ENCODE measurements around the gene MAP2K3.
"Not testable (repeated sequence)": the region's sequence is repeated elsewhere in the genome, so short reads cannot be mapped to it uniquely, and the experiment has no call there.

Gene MAP2K3

GRCh38 chr17:21297597-21297996 lies 13.1 kb downstream of the MAP2K3 start:
- no peak for DNase-seq

DNA sequence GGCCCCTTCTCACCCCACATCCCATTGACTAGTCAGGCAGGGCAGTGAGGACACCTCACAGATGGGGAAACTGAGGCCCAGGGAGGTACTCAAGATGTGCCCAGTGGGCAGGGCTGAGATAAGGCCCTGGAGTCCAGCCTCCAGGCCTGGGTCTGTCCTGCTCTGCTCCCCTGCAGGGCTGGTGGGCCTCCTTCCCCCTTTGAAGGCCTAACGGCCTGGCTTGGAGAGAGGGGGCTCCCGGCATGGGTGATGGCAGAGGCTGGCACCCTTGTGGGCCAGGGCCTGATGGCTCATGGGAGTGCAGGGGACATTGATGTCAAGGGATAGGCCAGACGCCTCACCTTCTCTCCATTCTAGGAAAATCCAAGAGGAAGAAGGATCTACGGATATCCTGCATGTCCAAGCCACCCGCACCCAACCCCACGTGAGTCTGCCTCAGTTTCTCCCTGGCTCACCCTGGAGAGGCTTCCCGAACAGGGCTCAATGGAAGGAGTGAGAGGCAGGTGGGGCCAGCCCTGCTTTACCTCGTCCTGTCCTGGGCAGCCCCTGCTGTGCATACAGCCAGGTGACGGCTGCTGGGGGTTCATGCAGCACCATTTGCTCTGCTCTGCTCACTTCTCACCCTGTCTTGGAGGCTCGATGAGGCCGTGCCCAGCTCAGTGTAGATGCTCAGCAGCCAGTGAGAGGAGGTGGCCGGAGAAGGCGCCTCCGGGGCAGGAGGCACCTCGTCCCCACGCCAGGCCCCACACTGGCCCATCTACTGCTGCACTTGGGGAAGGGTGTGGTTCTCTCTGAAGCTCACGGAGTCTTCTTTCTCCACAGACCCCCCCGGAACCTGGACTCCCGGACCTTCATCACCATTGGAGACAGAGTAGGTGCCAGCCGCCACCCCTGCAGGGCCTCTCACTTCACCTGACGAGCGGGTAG lies 13.8 kb downstream of the MAP2K3 start:
- no peak for DNase-seq

DNA sequence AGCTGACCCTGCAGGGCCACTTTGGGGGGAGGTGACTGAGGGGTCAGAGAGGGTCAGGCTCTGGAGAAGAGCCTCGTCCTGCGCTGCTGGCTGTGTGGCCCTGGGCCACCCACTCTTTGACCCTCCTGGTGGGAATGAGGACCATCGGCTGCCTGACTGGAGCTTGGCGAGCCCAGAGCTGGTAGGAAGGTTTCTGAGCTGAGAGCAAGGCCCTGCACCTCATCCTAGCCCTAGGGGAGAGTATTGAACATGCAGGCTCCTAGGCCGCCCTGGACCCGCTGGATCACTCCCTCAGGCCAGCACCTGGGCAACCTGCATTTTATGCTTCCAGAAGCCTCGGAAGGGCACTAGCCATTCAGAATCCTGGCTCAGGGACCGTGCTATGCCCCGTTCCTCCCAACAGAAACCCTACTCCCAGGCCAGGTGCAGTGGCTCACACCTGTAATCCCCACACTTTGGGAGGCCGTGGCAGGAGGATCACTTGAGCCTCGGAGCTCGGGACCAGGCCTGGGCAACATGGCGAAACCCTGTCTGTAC lies 14.5 kb downstream of the MAP2K3 start:
- DNase-seq: no peak

DNA sequence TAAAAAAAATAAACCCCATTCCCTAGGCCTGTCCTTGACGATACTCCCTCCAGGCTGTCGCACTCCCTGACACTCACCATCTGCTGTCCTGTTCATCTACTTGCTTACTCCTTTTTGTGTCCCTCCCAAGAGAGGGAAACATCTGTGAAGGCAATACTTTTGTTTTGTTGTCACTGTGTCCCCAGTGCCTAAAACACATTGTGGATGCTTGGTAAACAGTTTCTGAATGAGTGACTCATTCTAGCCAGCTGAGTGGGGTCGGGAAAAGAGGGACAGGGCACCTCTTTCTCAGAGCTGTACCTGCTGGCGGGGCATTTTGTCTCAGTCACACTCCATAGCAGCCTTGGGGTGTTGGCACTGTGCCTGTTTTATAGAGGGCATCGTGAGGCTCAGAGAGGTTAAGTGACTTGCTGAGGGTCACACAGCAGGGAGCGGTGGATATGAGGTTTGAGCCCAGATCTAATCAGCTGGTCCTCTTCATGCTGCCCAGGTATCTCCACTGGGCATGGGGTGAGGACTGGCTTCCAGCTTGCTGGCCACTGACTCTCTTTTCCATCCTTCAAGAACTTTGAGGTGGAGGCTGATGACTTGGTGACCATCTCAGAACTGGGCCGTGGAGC lies 15.6 kb downstream of the MAP2K3 start:
- DNase-seq: no peak

- DNase-seq: no peak
Measured at GRCh38 chr17:21300601-21301571, 16.4 kb downstream of the MAP2K3 start.

DNA sequence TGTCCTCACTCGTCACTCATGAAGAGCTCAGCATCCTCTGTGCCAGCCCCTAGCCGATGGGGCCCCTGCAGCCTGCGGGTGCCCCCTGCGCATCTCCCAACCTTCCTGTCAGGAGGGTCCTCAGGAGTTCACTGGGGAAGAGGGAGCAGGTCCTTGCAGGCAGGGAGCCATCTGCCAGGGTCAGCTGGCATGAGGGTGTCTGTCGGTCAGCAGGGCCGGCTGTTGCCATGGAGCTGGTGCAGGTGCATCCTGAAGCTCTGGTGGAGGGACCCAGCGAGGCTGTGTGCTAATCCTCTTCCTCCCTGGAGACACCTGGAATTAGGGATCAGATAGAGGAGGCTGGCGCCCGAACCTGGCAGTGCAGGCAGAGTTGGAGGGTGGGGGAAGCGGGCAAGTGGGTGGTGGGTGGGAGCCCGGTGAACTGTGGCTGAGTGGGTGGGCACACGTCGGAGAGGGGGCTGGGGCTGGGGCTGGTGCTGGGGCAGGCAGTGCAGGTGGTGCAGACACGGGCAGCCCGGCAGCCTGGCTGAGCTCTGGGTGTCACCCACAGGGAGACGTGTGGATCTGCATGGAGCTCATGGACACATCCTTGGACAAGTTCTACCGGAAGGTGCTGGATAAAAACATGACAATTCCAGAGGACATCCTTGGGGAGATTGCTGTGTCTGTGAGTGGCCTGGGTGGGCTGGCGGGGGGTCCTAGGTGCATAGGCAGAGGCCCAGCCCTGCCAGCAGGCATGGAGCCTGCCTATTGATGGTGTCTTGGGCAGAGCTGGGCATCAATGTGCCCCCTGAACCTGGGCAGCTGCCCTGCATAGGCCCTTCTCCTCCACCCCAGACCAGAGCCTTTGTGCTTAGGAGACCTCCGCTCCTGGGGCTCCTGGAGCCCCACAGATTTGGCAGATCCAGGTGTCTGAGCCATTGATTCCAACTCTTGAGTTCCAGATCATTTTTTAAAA lies 17.4 kb downstream of the MAP2K3 start:
- no peak for DNase-seq

DNA sequence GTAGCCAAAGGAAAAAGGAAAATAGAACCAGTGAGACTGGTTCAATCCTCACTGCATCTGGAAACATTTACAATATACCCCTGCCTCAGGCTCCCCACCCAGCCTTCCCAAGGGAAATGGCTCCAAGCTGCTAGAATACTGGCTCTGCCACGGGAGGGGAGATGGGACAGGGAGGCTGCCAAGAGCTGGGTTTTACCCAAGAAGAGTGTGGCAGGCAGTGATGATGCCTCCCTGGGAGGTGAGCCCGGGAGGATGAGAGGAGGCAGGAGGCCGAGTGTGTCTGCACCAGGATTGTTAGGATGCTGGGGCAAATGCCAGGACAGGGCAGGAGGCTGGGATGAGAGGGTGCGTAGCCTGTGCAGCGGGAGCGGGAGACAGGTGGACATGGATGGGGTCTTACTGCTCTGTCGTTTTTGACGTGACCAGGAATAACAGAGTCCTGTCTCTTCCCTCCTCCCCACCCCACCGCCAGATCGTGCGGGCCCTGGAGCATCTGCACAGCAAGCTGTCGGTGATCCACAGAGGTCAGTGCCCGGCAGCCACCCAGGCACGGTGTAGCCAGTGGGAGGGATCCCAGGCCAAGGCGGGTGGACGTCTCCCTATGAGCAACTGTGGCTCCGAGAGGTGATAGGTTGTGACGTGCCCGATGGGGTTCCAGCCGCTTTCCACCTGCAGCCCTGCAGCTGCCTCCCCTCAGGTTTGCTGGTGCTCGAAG lies 18.4 kb downstream of the MAP2K3 start:
- no peak for DNase-seq

DNA sequence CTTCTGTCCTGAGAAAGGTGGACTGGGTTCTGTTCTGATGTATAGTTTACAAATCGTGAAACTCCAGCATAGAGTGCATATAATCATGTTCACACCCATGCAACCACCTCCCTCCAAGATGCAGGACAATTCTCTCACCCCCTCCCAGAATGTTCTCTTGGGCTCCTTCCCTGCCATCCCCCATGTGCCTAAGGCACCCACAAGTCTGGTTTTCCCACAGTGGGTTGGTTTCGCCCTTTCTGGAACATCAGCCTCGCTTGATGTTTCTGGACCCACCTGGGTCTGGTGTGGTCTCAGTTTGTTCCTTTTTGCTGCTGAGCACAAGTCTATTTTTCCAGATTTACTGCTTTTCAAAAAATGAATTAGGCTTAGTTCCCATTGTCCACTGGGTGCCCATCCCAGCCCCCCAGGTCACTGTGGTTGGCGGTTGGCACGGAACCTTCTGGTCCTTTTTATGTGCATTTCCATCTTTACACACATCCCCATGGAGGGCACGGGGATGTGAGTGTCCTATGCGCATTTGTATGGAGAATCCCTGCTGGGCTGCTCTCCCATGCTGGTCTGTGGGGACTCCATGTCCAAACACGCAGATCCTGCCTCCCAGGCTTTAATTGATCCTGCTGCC lies 19.0 kb downstream of the MAP2K3 start:
- DNase-seq: no peak

DNA sequence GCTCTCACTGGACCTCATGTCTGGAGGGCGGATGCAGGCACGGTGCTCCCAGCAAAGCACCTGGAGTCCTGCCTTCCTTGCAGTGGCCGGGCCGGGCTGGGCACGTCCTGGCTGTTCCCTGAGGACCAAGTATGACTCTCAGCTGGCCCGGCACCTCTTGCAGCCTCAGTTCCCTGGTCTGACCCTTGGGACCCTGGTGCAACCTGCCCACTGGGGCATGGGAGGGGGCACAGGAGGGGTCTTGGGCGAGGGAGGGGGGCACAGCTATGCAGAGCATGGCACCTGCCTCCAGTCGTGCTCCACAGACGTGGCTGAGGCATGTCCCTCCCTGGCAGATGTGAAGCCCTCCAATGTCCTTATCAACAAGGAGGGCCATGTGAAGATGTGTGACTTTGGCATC lies 19.6 kb downstream of the MAP2K3 start:
- DNase-seq: no peak

DNA sequence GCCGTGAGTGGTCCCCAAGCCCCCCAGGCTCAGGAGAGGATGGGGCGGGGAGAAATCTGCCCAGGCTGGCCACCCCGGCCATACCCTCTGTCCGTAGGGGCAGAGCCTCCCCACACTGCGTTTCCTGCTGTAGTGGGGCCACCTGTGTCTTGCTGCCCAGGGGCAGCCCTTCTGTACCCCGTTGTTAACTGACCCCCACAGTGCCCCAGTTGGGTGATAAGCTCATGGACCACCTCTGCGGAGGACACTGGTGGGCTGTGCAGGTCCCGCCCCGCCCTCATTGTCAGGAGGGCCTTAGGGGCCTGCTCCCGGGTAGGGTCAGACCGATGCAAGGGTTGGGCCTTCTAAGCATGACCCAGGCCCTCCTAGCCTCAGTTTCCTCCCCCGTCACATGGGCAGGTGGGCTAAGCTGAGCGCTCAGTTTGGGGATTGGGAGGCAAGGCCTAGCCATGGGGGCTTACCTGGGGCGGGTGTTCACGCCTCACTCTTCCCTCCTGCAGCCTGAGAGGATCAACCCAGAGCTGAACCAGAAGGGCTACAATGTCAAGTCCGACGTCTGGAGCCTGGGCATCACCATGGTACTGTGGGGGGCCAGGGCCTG lies 20.1 kb downstream of the MAP2K3 start:
- not testable (repeated sequence) for DNase-seq

DNA sequence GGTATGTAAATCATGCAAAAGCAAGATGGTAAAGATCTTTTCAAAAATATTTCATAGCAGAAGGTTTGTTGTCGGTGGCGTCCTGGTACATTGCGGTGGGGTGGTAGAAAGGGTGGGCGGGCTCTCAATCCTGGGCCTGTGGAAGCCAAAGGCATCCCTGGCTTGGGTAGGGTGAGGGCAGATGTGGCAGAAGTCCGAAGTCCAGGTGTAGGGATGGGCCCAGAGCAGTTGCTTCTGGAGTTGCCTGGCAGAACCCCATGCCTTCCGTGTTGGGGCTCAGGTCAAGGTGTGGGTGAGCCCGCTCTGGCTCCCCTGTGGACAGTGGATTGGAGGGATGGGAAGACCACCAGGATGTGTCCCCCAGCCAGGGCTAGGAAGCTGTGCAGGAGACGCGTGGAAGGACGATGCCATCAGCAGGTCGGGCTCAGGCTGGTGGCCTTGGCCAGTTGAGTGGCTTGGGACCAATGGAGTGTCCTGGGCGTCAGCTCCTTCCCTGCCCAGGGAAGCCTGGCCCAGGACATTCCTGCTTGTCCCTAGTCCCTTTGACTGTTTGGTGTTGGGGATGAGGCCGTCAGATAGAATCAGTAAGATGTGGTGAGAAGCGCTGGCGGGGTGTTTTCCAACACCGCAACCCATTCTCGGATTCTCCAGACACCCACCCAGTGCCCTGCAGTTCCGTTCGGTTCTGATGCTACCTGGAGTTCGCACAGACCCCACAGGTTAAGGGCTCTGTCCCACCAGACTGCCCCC lies 21.1 kb downstream of the MAP2K3 start:
- not testable (repeated sequence) for DNase-seq

- DNase-seq: not testable (repeated sequence)
Measured at GRCh38 chr17:21306611-21307272, 22.2 kb downstream of the MAP2K3 start.

DNA sequence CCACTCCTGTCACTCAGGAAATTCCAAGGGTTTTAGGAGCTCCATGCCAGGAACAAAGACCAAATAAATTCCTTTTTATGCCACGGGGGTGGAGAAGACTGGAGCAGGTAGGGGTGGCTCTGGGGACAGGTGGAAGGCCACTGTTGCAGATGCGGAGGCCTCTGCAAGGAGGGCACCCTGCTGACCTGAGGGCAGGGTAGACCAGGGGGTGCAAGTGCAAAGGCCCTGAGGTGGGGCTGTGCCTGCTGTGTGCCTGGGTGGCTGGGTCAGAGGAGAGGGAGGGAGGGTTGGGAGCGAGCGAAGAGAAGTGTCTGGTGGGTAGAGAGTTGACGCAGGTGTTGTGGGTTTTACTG lies 22.7 kb downstream of the MAP2K3 start:
- not testable (repeated sequence) for DNase-seq

DNA sequence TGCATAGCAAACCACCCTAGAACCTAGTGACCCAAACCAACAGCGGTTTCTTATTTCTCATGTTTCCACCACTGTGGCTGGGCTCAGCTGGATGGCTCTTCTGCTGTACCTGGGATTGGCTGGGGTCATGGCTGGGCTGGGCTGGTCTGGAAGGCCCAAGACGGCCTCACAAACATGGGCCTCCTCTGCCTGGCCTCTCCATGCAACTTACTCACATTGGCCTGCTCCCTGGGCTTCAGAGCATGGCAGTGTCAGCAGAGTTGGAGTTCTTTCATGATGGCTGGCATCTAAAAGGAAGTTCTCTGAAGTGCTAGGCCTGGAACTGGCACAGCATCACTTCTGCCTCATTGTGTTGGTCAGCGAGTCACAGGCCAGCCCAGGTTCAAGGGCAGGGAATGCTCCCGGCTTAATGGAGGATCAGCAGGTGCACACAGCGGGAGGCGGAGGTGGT lies 24.4 kb downstream of the MAP2K3 start:
- not testable (repeated sequence) for DNase-seq

- DNase-seq: not testable (repeated sequence)
Measured at GRCh38 chr17:21310061-21310765, 25.7 kb downstream of the MAP2K3 start.

DNA sequence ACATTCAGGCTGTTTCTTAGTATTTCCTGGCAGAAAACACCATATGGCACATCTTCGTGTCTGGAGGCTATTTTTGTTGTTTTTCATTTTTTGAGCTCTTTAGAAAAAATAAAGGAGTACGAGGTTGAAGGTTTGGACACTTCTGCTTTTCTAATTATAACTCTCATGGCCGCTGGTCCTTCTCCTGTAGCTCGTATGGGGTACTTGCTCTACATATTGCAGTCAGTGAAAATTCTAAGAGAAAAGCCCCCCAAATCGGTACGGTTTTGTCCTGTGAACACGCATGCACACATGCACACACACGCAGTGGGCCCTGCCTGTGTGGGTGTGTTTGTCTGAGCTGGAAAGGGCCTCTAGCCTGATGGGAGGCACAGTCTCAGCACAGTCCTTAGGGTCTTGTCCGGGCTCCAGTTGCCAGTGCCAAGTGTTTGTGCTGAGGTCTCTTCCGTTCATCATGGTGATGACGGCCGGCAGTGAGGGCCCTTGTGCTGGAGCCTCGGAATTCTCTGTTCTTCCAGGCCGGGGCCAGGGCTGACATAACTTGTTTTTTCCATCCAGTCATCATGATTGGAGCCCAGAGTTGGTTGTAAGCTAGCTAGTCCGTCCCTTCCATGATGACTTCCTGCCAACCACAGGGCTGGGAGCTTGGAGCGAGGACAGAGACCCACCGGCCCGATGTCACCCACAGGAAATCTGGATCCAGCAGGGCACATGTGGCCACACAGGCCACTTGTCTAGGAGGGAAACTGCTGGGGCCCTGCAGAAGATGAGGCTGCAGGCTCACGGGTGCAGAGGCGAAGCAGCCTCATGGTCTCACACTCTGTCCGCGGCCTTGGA lies 26.5 kb downstream of the MAP2K3 start:
- not testable (repeated sequence) for DNase-seq

DNA sequence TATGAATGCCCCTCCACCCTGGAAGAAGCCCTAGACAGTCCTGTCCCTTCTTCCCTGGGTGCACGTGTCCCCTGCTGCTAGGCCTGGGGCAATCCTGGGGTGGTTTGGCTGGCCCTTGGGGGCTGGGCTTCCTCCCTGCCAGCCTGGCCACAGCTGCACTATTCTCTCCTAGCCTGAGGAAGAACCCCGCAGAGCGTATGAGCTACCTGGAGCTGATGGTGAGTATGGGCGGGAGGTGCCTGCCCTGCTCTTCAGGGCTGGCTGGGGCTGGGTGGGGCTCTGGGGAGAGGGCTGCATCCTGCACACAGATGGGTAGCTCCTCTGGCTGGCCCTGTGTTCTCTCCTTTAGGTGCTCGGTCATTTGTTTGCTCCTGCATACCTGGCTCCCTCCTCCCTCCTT lies 28.8 kb downstream of the MAP2K3 start:
- DNase-seq: no peak

Measured in EL (cell line).